Right lobe of liver (tissue), 6 donors: ENCODE measurements around the gene TMEM131. TPM values are rescaled to one million over a fixed set of nuclear protein-coding genes. Genes with fewer than 3 reads are reported as not detected.
A peak's percentile ranks its signal among the peaks of the same experiment; 100 is the strongest.

ENCODE experiments used
- ATAC-seq, 4 donors: fragments of 200-7000 bp; cut with Tn5 transposase; one replicate each; pipeline ENCODE4 v1.9.1; 2020; ENCODE audit warnings: mild to moderate bottlenecking in 4 of 4, moderate library complexity in 4 of 4
- DNase-seq, 3 donors: peaks; one replicate each; pipeline ENCODE4 v3.0.0-alpha.2; 2020
- H3K27ac ChIP-seq, 3 donors: fragments of 200-600 bp; one replicate each; pipeline ENCODE4 v1.8.0; 2022
- H3K27me3 ChIP-seq, 2 donors: fragments of 200-600 bp; one replicate each; pipeline ENCODE4 v1.8.0; 2022
- H3K36me3 ChIP-seq, 4 donors: fragments of 200-600 bp; sonication (generic) in 1 of 4; one replicate each; pipeline versions ENCODE4 v1.5.1 to v1.8.0; 2017 to 2022; ENCODE audit warnings: control low read depth in 1 of 4
- H3K4me1 ChIP-seq, 4 donors: fragments of 200-600 bp; sonication (generic) in 1 of 4; one replicate each; pipeline versions ENCODE4 v1.5.1 to v1.8.0; 2017 to 2022; ENCODE audit warnings: control low read depth in 1 of 4
- H3K4me3 ChIP-seq, 3 donors: fragments of 200-600 bp; one replicate each; pipeline ENCODE4 v1.8.0; 2022
- H3K9me3 ChIP-seq, 4 donors: fragments of 200-600 bp; sonication (generic) in 1 of 4; one replicate each; pipeline versions ENCODE4 v1.5.1 to v1.8.0; 2017 to 2022; ENCODE audit warnings: control low read depth in 1 of 4
- POLR2A ChIP-seq: fragments of 450-650 bp; IDR thresholded peaks from one replicate; pipeline ENCODE4 v1.6.1; 2017; ENCODE audit warnings: antibody characterized with exemption, mild to moderate bottlenecking
- WGBS: methylation state at CpG from one replicate; pipeline ENCODE4 v1.1.6; 2018; ENCODE audit warnings: low coverage, low lambda C conversion rate; ENCODE audit not compliant: insufficient coverage; ENCODE audit errors: missing lambda C conversion rate; 5-methylcytosine and 5-hydroxymethylcytosine counted together
- intact Hi-C, 2 donors: fragments of 100-400 bp; cut with DNase I; formaldehyde crosslinking; loops; one replicate each; pipeline versions ENCODE4 v1.11.2 to v1.14.1; 2022
- total RNA-seq, 6 experiments: library from RNA; depleted of rRNA in 2 of 6; stranded (reverse); fragments of >200 nt in 2 of 6; fragmentation: NEBNext Ultra II Directional in 3 of 6; extraction: Animal tissue kit (Norgen Biotek cat#: 25700) in 3 of 6; gene quantifications; one replicate each; pipeline versions ENCODE4 v1.1.0 to v1.2.4, GENCODE V29; 2016 to 2023
- TF ChIP-seq, protein P1 (sequence below), 4 donors: fragments of 200-600 bp in 3 of 4; fragments of 450-650 bp in 1 of 4; IDR thresholded peaks; one replicate each; pipeline versions ENCODE4 v1.5.1 to v1.8.0; 2016 to 2022; ENCODE audit warnings: antibody characterized with exemption in 4 of 4, mild to moderate bottlenecking in 2 of 4
- donor health status: DM: no; HTN: yes; CAD: no.
- donor health status: DM: no; HTN: no; CAD: no.
- donor health status: DM: no; HTN: no; CAD: no.
- donor health status: DM: no; HTN: yes; CAD: no.
- donor health status: DM: no; HTN: yes; CAD: no.

The TMEM131 gene
- total RNA-seq, 6 experiments from 2014 or later, result 14.8 to 34.0 (median 17.8) TPM

DNA sequence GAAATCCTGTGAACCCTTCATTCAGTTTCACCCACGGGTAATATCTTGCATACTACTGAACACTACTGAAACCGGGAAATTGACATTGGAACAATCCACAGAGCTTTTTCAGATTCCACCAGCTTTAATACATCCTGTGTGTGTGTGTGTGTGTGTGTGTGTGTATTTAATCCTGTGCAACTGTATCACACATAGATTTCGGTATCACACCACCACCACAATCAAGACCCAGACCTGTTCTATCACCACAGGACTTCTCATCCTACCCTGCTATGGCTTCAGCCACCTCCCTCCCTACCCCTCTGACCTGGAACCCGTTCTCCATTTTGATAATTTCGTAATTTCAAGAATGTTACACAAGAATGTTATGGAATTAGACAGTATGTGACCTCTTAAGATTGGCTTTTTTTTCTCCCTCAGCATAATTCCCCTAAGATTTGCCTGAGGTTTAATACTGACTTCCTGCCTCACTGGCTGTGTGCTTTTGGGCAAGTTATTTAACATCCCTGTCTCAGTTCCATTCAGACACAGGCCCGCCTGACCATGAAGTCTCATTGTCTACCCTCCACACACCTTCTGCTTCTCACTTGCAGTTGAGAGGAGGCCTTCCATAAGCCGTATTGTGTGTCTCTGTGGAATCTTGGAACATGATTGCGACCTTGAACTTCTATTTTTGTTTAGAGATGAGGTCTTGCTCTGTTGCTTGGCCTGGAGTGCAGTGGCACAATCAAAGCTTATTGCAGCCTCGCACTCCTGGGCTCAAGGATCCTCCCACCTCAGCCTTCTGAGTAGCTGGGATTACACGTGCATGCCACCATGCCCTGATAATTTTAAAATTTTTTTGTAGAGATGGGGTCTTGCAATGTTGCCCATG, 14.4 kb upstream of the TMEM131 start:
- DNase-seq (no peak), ATAC-seq (peak in 3 of 4 donors; percentile 40 to 48 (median 46))
- no peak overlapping the region for H3K4me3 ChIP-seq
- WGBS, result 67% methylated on average over 7 of the region's 10 CpGs
- no peaks in the 10 kb centered on the region for H3K9me3 ChIP-seq
- H3K27me3 ChIP-seq, result no peaks in the 10 kb centered on the region
- H3K4me1 ChIP-seq, result no peaks in the 10 kb centered on the region
- no peaks in the 10 kb centered on the region for H3K36me3 ChIP-seq
- intact Hi-C loops, result no loop called here
- TF ChIP-seq, protein P1, sequence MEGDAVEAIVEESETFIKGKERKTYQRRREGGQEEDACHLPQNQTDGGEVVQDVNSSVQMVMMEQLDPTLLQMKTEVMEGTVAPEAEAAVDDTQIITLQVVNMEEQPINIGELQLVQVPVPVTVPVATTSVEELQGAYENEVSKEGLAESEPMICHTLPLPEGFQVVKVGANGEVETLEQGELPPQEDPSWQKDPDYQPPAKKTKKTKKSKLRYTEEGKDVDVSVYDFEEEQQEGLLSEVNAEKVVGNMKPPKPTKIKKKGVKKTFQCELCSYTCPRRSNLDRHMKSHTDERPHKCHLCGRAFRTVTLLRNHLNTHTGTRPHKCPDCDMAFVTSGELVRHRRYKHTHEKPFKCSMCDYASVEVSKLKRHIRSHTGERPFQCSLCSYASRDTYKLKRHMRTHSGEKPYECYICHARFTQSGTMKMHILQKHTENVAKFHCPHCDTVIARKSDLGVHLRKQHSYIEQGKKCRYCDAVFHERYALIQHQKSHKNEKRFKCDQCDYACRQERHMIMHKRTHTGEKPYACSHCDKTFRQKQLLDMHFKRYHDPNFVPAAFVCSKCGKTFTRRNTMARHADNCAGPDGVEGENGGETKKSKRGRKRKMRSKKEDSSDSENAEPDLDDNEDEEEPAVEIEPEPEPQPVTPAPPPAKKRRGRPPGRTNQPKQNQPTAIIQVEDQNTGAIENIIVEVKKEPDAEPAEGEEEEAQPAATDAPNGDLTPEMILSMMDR (IDR thresholded peaks at IDR 0.05), result no peak
- TF ChIP-seq POLR2A, result no peak
- no peak overlapping the region for H3K27ac ChIP-seq

DNA sequence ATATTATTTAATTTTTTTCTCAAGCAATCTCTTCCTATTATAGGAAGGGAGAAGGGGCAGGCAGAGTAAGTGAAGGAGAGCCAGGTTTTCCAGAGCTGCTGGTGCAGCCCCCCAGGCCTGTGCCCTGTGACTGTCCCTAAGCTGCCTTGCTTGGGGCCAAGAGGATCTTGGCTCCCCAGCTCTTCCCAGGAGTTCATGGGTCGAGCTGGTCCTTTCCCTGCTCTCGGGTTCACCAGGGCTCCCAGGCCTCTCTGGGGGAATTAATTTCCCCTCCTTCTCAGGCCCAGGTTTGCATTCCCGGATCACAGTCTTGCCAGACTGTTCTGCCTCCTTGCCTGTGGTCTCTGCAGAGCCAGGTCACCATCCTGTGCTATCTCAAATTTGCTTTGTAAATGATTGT, 12.7 kb upstream of the TMEM131 start:
- Histone ChIP-seq H3K4me3 (no peak overlapping the region), H3K27ac (no peak overlapping the region), H3K27me3 (no peaks in the 10 kb centered on the region), H3K9me3 (no peaks in the 10 kb centered on the region), H3K36me3 (no peaks in the 10 kb centered on the region), H3K4me1 (no peaks in the 10 kb centered on the region)
- DNase-seq (no peak), ATAC-seq (no peak)
- no peak for TF ChIP-seq POLR2A
- TF ChIP-seq, protein P1 (IDR thresholded peaks at IDR 0.05), result no peak
- WGBS, result 31% methylated on average over 3 of the region's 3 CpGs
- intact Hi-C loops, result no loop called here

DNA sequence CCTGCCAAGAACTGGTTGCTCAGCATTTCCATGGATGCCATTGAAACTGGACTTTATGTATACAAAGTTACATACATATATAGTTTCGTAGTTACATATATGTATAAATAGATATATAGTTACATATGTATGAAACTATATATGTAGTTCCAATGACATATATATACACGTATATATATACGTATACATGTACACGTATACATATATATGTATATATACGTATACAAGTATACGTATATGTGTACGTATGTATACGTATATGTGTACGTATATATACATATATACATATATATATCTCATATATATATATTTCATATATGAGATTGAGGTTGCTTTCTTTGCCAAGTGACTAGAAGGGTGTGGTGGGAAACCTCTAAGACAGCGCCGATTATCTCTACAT, 10.6 kb upstream of the TMEM131 start:
- Histone ChIP-seq H3K36me3 (no peaks in the 10 kb centered on the region), H3K27me3 (no peaks in the 10 kb centered on the region), H3K4me3 (no peak overlapping the region), H3K9me3 (no peaks in the 10 kb centered on the region), H3K27ac (no peak overlapping the region), H3K4me1 (no peaks in the 10 kb centered on the region)
- 83% methylated on average over 9 of the region's 11 CpGs for WGBS
- no peak for ATAC-seq
- intact Hi-C loops, result no loop called here
- no peak for DNase-seq
- no peak for TF ChIP-seq POLR2A
- TF ChIP-seq, protein P1 (IDR thresholded peaks at IDR 0.05), result no peak

DNA sequence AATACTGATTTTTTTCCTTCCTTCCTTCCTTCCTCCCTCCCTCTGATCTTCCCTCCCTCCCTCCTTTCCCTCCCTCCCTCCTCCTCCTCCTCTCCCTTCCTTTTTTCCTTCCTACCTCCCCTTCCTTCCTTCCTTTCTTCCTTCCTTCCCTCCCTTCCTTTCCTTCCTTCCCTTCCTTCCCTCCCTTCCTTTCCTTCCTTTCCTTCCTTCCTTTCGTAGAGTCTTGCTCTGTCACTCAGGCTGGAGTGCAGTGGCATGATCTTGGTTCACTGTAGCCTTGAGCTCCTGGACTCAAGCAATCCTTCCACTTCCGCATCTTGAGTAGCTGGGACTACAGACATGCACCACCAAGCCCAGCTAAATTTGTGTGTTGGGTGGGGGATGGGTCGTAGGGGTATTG, 8.9 kb upstream of the TMEM131 start:
- intact Hi-C loops, result no loop called here
- DNase-seq (no peak), ATAC-seq (no peak)
- Histone ChIP-seq H3K36me3 (no peaks in the 10 kb centered on the region), H3K4me3 (no peak overlapping the region), H3K27me3 (no peaks in the 10 kb centered on the region), H3K27ac (no peak overlapping the region), H3K4me1 (no peaks in the 10 kb centered on the region), H3K9me3 (no peaks in the 10 kb centered on the region)
- WGBS, result 89% methylated on average over 3 of the region's 3 CpGs
- TF ChIP-seq, protein P1 (IDR thresholded peaks at IDR 0.05), result no peak
- no peak for TF ChIP-seq POLR2A
